Sigmoid colon (tissue), 7 donors: ENCODE data around the gene ARHGEF5. TPM values are rescaled to one million over a fixed set of nuclear protein-coding genes. Genes with fewer than 3 reads are reported as not detected.

ENCODE experiments used
- DNase-seq: peaks from one replicate; pipeline ENCODE4 v3.0.0-alpha.2; 2019
- H3K27ac ChIP-seq, 4 donors: fragments of 200-600 bp; sonication (generic); one replicate each; pipeline ENCODE4 v1.5.1; 2016 to 2019; ENCODE audit warnings: mild to moderate bottlenecking in 1 of 4
- H3K27me3 ChIP-seq, 3 donors: fragments of 200-600 bp; sonication (generic); one replicate each; pipeline ENCODE4 v1.5.1; 2019; ENCODE audit warnings: mild to moderate bottlenecking in 1 of 3
- H3K36me3 ChIP-seq, 4 donors: fragments of 200-600 bp; sonication (generic); one replicate each; pipeline ENCODE4 v1.5.1; 2016 to 2019
- H3K4me1 ChIP-seq, 4 donors: fragments of 200-600 bp; sonication (generic); one replicate each; pipeline ENCODE4 v1.5.1; 2017 to 2019
- H3K4me3 ChIP-seq, 4 donors: fragments of 200-600 bp; sonication (generic); one replicate each; pipeline ENCODE4 v1.5.1; 2017 to 2019; ENCODE audit warnings: mild to moderate bottlenecking in 2 of 4, moderate library complexity in 1 of 4
- H3K9me3 ChIP-seq, 4 donors: fragments of 200-600 bp in 3 of 4; sonication (generic) in 3 of 4; one replicate each; pipeline versions ENCODE4 v1.5.1 to v1.6.1; 2013 to 2019
- CTCF ChIP-seq, 4 experiments: fragments of 450-650 bp in 3 of 4; fragments of 200-600 bp in 1 of 4; IDR thresholded peaks; one replicate each; pipeline ENCODE4 v1.5.1; 2016 to 2019; ENCODE audit warnings: antibody characterized with exemption in 4 of 4, mild to moderate bottlenecking in 3 of 4, moderate library complexity in 2 of 4
- EP300 ChIP-seq, 4 donors: sonication (generic); formaldehyde crosslinking; IDR thresholded peaks; one replicate each; pipeline ENCODE4 v1.6.1; 2017; ENCODE audit warnings: antibody characterized with exemption in 4 of 4
- POLR2A ChIP-seq, 2 donors: fragments of 450-650 bp; IDR thresholded peaks; one replicate each; pipeline ENCODE4 v1.6.1; 2016; ENCODE audit warnings: antibody characterized with exemption in 2 of 2, mild to moderate bottlenecking in 2 of 2, moderate library complexity in 2 of 2
- POLR2AphosphoS5 ChIP-seq, 4 donors: sonication (generic); formaldehyde crosslinking; IDR thresholded peaks; one replicate each; pipeline ENCODE4 v1.6.1; 2017; ENCODE audit warnings: antibody characterized with exemption in 4 of 4
- WGBS, 2 donors: extraction: QIAGEN DNeasy Blood & Tissue Kit; methylation state at CpG; one replicate each; pipeline ENCODE4 v1.1.7; 2013; 5-methylcytosine and 5-hydroxymethylcytosine counted together
- intact Hi-C: fragments of 100-400 bp; cut with DNase I; formaldehyde crosslinking; loops from one replicate; pipeline ENCODE4 v1.15.1; 2023
- polyA plus RNA-seq, 3 donors: library from polyadenylated mRNA; stranded (reverse); fragments of 200-250 nt; gene quantifications; one replicate each; pipeline ENCODE4 v1.2.3, GENCODE V29; 2013
- total RNA-seq, 4 donors: library from RNA; depleted of rRNA; stranded (reverse); fragments of >200 nt; gene quantifications; one replicate each; pipeline ENCODE4 v1.1.0, GENCODE V29; 2016
- donor health status: healthy with polysubstance abuse.
- donor health status: Bipolar disorder and iron deficiency.
- donor health status: healthy.

ARHGEF5 gene
- total and polyA plus RNA-seq, 7 donors: 4.9 to 47.6 (median 10.9) TPM

GRCh38 chr7:144403649-144404061, 48.5 kb downstream of the ARHGEF5 start, which contains the start of gene NOBOX:
NOBOX (minus strand) TSS chr7:144403693.
- intact Hi-C loops: no loop called here
- no peaks in the 10 kb centered on the region for H3K27me3 ChIP-seq
- H3K36me3 ChIP-seq: no peaks in the 10 kb centered on the region
- no peak for DNase-seq
- peaks cover 0 to 17% (median 10%) of the 10 kb centered on the region in 4 donors for H3K4me1 ChIP-seq
- H3K27ac ChIP-seq: no peak within 1 kb of the TSS
- no peak within 1 kb of the TSS for H3K4me3 ChIP-seq
- 82 to 92% methylated on average over 39 of the region's 39 CpGs for WGBS, 2 donors
- no peaks in the 10 kb centered on the region for H3K9me3 ChIP-seq
- no peak for TF ChIP-seq POLR2AphosphoS5 (IDR thresholded peaks at IDR 0.05)
- TF ChIP-seq POLR2A (IDR thresholded peaks at IDR 0.05): no peak
- TF ChIP-seq CTCF (IDR thresholded peaks at IDR 0.05): no peak
- TF ChIP-seq EP300 (IDR thresholded peaks at IDR 0.05): no peak

GRCh38 chr7:144404946-144405345, 49.7 kb downstream of the ARHGEF5 start:
- H3K9me3 ChIP-seq: no peaks in the 10 kb centered on the region
- no peaks in the 10 kb centered on the region for H3K27me3 ChIP-seq
- no peak for TF ChIP-seq POLR2A (IDR thresholded peaks at IDR 0.05)
- TF ChIP-seq CTCF (IDR thresholded peaks at IDR 0.05): no peak
- TF ChIP-seq POLR2AphosphoS5 (IDR thresholded peaks at IDR 0.05): no peak
- no peak for TF ChIP-seq EP300 (IDR thresholded peaks at IDR 0.05)
- H3K4me3 ChIP-seq: no peak overlapping the region
- H3K36me3 ChIP-seq: no peaks in the 10 kb centered on the region
- peaks cover 0 to 17% (median 10%) of the 10 kb centered on the region in 4 donors for H3K4me1 ChIP-seq
- no peak for DNase-seq
- 77% methylated on average over 4 of the region's 4 CpGs for WGBS, 2 donors
- H3K27ac ChIP-seq: no peak overlapping the region
- intact Hi-C loops: no loop called here

- peaks cover 0 to 17% (median 10%) of the 10 kb centered on the region in 4 donors for H3K4me1 ChIP-seq
Measured at GRCh38 chr7:144407266-144407931, 52.2 kb downstream of the ARHGEF5 start.

GRCh38 chr7:144408121-144408520, 52.9 kb downstream of the ARHGEF5 start:
- Histone ChIP-seq H3K36me3 (no peaks in the 10 kb centered on the region), H3K27ac (no peak overlapping the region), H3K4me3 (no peak overlapping the region), H3K9me3 (no peaks in the 10 kb centered on the region), H3K4me1 (peaks cover 0 to 17% (median 10%) of the 10 kb centered on the region in 4 donors), H3K27me3 (no peaks in the 10 kb centered on the region)
- intact Hi-C loops: no loop called here
- no peak for TF ChIP-seq EP300 (IDR thresholded peaks at IDR 0.05)
- DNase-seq: no peak
- 75 to 76% methylated on average over 3 of the region's 3 CpGs for WGBS, 2 donors

More at GRCh38 chr7:144407266-144407931, 52.2 kb downstream of the ARHGEF5 start:
- WGBS, 2 donors: 74 to 76% methylated on average over 12 of the region's 12 CpGs
- no peaks in the 10 kb centered on the region for H3K27me3 ChIP-seq
- no peak overlapping the region for H3K4me3 ChIP-seq
- no peak overlapping the region for H3K27ac ChIP-seq
- H3K9me3 ChIP-seq: no peaks in the 10 kb centered on the region
- TF ChIP-seq EP300 (IDR thresholded peaks at IDR 0.05): no peak
- no peak for TF ChIP-seq POLR2AphosphoS5 (IDR thresholded peaks at IDR 0.05)
- TF ChIP-seq POLR2A (IDR thresholded peaks at IDR 0.05): no peak
- TF ChIP-seq CTCF (IDR thresholded peaks at IDR 0.05): no peak
- DNase-seq: no peak
- no peaks in the 10 kb centered on the region for H3K36me3 ChIP-seq
- intact Hi-C loops: no loop called here

DNA sequence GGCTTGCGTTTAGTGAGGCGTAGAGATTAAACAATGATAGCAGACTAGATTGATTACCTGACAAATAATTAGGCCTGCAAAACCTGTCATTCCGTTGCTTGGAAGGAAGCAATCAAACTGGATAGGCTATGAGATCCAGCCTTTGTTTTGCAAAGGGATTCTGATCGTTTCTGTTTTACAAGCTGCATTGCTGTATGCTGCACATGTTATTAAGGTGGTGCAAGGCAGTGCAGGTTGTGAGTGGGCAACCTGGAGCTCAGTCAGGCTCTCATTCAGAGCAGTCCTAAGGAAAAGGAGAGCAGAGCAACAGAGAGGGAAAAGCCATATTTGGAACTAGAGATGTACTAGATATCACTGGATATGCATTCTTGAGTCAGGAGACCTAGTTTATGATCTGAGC, 55.2 kb downstream of the ARHGEF5 start:
- WGBS, 2 donors: 22 to 33% methylated on average over 4 of the region's 4 CpGs
- intact Hi-C loops: no loop called here
- H3K27ac ChIP-seq: no peak overlapping the region
- H3K36me3 ChIP-seq: no peaks in the 10 kb centered on the region
- no peak for DNase-seq
- no peaks in the 10 kb centered on the region for H3K9me3 ChIP-seq
- no peak overlapping the region for H3K4me3 ChIP-seq
- TF ChIP-seq CTCF (IDR thresholded peaks at IDR 0.05) (no peak), POLR2AphosphoS5 (IDR thresholded peaks at IDR 0.05) (no peak), EP300 (IDR thresholded peaks at IDR 0.05) (no peak), POLR2A (IDR thresholded peaks at IDR 0.05) (no peak)
- H3K27me3 ChIP-seq: no peaks in the 10 kb centered on the region
- H3K4me1 ChIP-seq: peaks cover 0 to 17% (median 10%) of the 10 kb centered on the region in 4 donors
